22Rv1 (cell line): ENCODE data around the gene OR2T1.
"Not testable (repeated sequence)": the region's sequence is repeated elsewhere in the genome, so short reads cannot be mapped to it uniquely, and the experiment has no call there.

ENCODE experiments used
- H3K27ac ChIP-seq: fragments of 450-650 bp; 2 replicates; pipeline ENCODE4 v1.5.1; 2017

The OR2T1 gene

DNA sequence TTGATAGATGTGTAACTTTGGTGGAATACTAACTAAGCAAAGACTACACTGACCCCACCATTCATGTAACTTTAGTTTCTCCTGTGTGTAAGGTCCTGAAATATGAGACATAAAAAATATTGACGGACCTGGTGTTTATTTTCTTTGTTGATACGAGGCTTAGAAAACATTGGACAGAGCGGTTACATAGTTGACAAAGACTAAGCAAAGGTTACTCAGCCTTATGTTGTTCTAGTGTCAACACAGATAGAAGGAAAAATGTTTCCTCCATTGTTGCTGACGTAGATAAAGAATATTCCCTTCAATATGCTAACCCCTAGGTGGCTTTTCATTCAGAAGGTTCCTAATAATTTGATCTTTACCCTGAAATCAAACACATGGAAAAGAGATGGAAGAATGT, 52.2 kb downstream of the OR2T1 start:
- H3K27ac ChIP-seq = not testable (repeated sequence)

DNA sequence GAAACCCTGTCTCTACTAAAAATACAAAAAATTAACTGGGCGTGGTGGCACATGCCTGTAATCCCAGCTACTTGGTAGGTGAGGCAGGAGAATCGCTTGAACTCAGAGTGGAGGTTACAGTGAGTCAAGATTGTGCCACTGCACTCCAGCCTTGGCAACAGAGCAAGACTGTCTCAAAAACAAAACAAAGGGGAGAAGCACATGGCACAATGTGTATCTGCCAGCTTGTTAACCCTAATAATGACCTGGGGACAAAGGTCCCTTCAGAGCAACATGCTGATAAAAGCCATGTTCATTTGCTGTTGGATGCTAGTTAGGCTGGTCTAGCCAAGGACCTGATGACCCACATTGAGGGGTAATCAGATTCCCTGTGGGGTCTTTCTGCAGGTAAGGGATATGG, 53.8 kb downstream of the OR2T1 start:
- H3K27ac ChIP-seq = not testable (repeated sequence)
